ENCODE measurements around the gene BEAN1. TPM values are rescaled to one million over a fixed set of nuclear protein-coding genes. Genes with fewer than 3 reads are reported as not detected.

Gene BEAN1
- total RNA-seq, 2 donors from 2014 or later: 0.42 to 0.48 TPM

DNA sequence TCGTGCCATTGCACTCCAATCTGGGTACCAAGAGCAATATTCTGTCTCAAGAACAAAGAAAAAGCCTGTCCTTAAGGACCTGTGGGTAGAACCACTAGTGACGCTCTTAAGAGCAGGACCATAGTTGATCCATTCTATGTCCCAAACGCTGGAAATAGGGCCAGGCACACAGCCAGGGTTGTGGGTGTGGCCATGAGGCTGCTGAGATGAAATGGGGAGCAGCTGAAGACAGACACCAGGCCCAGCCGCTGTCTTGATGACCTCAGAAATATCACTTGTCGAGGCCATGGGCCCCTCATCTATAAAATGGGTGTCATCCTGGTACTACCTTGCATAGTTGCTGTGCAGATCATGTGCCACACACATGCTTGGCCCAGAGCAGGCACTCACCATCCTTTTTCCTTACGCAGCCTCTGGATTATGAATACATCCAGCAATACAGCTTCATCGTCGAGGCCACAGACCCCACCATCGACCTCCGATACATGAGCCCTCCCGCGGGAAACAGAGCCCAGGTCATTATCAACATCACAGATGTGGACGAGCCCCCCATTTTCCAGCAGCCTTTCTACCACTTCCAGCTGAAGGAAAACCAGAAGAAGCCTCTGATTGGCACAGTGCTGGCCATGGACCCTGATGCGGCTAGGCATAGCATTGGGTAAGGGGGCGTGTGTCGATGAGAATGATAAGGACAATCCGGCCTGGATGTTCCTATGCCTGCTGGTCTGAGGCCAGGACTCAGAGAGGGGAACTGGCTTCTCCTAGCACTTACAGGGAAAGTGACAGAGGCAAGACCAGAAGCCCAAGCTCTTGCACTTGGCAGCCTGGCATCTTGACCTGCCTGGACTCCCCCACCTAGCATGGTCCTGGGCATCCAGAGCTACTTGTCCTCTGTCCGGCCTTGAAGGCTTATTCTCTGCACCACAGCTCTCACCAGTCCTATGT, 35.1 kb upstream of the BEAN1 start:
- intact Hi-C loops (cut with DNase I): no loop called here
- DNase-seq (ENCODE audit: low spot score): no peak

DNA sequence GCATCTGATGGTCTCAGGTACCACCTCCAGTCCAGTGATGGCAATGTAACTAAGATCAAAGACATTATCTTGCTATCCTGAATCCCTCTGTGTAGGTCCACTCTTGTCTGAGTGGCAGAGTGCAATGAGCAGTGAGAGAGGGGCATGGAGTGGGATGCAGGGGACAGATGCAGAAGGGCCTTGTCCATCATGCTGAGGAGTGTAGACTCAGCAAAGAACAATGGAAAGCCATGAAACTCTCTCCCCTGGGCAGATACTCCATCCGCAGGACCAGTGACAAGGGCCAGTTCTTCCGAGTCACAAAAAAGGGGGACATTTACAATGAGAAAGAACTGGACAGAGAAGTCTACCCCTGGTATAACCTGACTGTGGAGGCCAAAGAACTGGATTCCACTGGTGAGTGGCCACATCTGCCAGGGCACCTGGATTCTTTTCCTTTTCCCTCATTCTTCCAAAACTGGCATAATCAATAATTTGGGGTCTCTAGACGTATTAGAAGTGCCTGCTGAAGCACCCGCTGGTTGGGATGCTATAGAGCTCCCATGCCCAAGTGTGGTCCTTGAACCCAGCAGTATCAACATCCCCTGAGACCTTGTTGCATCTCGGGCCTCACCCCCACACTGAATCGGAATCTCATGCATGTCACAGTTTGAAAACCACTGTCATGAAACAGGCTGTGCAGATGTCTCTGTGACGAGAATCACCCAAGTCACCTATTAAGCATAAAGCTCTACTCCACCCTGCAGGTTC, 31.1 kb upstream of the BEAN1 start:
- intact Hi-C loops (cut with DNase I): no loop called here
- no peak for DNase-seq (ENCODE audit: low spot score)

DNA sequence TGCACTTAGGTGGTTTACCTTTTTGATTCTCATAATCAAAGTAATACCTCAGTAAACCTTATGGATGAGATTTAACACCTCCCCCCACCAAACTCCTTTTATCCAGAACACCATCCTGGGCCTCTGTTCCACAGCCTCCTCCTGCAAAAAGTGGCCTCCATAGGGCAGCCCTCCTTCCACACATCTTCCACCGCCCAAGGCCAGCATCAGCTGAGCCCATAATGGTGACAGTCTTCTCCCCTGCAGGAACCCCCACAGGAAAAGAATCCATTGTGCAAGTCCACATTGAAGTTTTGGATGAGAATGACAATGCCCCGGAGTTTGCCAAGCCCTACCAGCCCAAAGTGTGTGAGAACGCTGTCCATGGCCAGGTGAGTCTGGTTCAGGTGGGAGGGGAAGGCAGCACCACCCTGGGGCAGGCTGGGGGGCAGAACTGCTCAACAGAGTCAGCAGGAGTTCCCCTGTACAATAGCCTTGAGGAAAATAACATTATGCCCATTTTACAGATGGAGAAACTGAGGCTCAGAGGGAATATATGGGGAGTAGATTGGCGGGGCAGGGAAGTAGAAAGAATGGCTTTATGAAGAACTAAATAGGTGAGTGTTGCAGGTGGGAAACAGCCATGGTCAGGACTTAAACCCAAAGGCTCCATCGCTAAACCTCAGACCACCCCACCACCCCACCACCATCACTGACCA, 29.2 kb upstream of the BEAN1 start:
- intact Hi-C loops (cut with DNase I): no loop called here
- DNase-seq (ENCODE audit: low spot score): no peak

DNA sequence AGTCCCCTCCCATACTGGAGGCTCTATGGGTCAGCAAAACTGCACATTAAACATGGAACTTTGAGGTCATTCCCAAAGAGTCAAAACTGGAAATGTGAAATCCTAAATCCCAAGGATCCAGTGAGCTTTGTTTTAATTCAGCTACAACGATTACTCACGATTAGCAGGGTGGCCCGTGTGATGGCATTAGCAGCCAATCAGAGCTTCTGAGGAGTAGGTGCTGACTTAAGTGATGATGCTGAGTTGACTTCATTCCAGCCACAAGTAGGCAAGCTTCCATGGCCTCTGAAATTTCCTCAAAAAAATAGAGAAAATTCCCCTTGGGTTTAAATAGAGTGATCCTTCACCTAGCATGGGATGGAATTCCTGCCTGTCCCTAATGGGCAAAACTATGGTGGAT, 28.1 kb upstream of the BEAN1 start:
- intact Hi-C loops (cut with DNase I): no loop called here

DNA sequence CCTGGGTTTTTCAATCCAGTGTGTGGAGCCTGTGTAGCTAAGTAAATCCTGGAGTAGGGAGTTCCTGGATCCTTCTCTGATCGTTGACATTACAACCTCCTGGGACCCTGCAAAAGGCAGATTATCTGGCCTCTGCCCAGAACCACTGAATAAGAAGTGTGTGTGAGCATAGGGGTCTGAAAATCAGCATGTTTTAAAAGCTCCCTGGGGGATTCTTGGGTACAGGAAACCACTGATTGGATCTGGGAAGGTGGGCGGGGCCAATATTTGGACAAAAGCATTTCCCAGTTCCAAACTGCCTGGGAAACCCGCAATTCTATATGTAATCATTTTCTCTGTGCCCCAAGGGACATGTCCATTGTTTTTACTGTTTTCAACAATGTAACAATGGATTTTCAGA, 27.2 kb upstream of the BEAN1 start:
- intact Hi-C loops (cut with DNase I): no loop called here
- no peak for DNase-seq (ENCODE audit: low spot score)

More for the DNA sequence above, 28.1 kb upstream of the BEAN1 start:
- DNase-seq (ENCODE audit: low spot score): no peak

DNA sequence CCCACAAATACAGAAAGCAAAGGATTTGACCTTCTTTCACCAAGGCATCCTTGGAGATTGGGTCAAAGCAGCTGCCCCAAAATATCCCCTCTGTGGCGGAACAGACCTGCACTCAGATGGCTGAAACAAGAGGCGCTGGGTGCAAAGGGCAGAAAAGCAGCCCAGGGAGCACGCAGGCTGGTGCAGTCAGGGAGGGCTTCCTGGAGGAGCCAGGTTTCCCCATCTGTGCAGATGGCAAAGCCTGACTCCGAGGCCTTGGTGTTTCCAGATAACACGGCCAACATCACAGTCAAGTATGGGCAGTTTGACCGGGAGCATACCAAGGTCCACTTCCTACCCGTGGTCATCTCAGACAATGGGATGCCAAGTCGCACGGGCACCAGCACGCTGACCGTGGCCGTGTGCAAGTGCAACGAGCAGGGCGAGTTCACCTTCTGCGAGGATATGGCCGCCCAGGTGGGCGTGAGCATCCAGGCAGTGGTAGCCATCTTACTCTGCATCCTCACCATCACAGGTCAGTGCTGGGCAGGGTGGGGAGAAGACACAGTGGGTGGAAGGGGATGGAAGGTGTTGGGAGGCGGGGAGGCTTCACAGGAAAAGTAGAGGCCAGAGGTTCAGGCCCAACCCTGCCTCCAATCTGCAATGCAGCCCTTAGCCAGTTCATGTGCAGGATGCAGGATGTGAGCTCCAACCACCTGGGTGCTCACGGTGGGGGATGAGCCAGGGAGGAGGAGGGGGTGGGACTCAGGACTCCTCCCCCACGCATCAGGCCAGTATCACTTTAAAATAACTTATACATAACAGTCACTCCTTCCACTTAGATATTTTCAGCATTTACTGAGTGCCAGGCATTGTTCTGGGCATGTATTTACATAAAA, 26.4 kb upstream of the BEAN1 start:
- no peak for DNase-seq (ENCODE audit: low spot score)
- intact Hi-C loops (cut with DNase I): no loop called here

DNA sequence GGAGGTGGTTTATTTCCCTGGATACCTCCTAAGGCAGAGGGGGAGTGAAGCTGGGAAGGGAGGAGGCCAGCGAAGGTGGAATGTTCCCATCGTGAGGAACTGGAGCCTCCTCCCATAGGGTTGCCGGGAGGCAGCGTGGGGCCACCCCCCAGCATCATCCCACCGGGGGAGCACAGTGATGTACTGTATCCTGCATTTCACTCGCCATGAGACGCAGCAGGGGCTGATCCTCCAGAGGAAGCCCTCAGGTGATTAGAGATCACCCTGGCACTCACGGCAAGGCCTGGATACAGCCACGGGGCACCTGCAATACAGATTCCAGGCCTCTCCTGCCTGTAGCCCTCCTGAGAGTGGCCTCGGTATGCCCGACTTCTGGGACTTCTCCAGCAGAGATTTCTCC, 25.5 kb upstream of the BEAN1 start:
- no peak for DNase-seq (ENCODE audit: low spot score)
- intact Hi-C loops (cut with DNase I): no loop called here

DNA sequence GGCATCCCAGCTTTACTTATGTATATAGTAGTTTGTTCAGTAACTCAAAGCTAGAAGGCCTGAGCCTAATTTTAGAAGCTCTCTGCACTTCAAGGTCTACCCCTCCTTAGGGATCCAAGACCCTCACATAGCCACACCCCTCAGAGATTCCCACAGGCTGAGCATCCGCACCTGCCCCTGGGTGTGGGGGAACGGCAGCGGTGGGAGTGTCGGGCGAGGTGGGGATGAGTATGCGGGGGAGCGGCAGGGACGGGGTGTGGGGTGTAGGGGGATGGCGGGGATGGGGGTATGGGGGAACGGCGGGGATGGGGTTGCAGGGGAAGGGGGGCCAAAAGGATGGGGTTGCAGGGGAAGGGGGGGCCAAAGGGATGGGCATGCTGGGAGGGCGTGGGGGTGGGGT, 24.9 kb upstream of the BEAN1 start:
- no peak for DNase-seq (ENCODE audit: low spot score)
- intact Hi-C loops (cut with DNase I): no loop called here

DNA sequence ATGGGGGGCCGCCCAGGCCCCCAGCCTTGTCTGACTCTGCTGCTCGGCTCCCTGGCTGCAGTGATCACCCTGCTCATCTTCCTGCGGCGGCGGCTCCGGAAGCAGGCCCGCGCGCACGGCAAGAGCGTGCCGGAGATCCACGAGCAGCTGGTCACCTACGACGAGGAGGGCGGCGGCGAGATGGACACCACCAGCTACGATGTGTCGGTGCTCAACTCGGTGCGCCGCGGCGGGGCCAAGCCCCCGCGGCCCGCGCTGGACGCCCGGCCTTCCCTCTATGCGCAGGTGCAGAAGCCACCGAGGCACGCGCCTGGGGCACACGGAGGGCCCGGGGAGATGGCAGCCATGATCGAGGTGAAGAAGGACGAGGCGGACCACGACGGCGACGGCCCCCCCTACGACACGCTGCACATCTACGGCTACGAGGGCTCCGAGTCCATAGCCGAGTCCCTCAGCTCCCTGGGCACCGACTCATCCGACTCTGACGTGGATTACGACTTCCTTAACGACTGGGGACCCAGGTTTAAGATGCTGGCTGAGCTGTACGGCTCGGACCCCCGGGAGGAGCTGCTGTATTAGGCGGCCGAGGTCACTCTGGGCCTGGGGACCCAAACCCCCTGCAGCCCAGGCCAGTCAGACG, 24.4 kb upstream of the BEAN1 start:
- intact Hi-C loops (cut with DNase I): no loop called here
- no peak for DNase-seq (ENCODE audit: low spot score)

DNA sequence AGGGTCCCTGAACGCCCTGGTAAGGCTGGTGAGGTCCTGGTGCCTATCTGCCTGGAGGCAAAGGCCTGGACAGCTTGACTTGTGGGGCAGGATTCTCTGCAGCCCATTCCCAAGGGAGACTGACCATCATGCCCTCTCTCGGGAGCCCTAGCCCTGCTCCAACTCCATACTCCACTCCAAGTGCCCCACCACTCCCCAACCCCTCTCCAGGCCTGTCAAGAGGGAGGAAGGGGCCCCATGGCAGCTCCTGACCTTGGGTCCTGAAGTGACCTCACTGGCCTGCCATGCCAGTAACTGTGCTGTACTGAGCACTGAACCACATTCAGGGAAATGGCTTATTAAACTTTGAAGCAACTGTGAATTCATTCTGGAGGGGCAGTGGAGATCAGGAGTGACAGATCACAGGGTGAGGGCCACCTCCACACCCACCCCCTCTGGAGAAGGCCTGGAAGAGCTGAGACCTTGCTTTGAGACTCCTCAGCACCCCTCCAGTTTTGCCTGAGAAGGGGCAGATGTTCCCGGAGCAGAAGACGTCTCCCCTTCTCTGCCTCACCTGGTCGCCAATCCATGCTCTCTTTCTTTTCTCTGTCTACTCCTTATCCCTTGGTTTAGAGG, 23.5 kb upstream of the BEAN1 start:
- intact Hi-C loops (cut with DNase I): no loop called here
- DNase-seq (ENCODE audit: low spot score): no peak

DNA sequence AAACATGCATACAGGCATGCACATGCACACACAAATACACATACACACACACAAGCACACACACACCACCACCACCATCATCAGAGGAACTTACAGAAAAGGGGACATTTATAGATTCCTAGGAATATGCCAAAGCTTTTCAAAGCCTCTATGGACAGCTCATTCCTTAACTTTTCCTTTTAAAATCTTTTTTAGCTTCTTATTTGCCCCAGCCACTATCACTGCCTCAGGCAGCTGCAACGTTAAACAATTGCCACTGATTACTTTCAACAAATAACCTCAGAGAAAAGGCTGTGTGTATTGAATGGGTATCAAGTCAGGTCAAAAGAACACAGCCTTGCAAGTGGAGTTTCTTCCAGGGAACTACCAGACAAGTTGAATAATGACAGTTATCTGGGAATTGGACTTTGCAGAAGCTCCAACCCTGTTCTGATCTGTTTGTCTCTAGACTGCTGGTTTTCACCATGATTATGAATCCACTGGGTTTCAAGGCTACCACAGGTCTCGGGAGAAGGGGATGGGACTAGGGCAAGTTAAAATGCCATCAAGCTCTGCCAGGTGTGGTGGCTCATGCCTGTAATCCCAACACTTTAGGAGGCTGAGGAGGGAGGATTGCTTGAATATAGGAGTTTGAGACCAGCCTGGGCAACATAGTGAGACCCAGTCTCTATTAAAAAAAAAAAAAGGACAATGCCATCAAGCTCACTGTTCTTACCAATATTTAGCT, 21.9 kb upstream of the BEAN1 start:
- DNase-seq (ENCODE audit: low spot score): no peak
- intact Hi-C loops (cut with DNase I): loop anchor here in 1 of 2 donors (5.0 kb wide), 2 partner anchors 77 to 202 kb away; no protein-coding TSS in a partner anchor

DNA sequence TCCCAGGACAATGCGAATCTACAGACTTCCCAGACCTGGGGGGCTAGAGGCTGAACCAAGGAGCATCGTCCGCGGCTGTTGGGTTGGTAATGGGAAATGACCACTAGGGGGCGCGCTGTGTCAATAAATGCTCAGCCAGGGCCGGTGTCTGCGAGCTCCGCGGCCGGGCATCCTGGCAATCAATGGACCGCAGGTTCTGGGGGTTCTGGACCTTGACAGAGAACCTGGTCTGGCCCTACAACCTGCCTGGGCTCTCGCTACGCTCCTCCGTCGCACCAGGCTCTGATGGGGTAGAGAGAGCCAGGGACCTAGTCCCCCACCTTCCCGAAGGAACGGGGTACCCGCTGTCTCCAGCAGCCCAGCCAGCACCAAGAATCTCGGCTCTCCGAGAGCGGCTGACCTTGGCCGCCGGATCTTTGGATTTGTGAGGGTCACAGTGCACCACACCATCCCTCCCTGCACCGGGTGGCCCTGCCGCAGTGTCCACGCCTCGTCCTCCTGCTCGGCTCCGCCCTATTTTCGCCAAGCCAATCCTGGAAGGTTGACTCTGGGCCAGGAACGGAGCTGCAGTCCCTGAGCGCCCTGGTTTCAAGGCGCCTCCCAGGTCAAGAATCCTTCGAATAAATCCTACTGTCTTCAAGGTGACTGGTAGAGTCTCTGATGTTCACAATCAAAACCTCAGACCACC, 20.4 kb upstream of the BEAN1 start:
- peak; percentile 96 for DNase-seq (ENCODE audit: low spot score)
- intact Hi-C loops (cut with DNase I): loop anchor here in 1 of 2 donors (5.0 kb wide), 2 partner anchors 76 to 201 kb away; no protein-coding TSS in a partner anchor

DNA sequence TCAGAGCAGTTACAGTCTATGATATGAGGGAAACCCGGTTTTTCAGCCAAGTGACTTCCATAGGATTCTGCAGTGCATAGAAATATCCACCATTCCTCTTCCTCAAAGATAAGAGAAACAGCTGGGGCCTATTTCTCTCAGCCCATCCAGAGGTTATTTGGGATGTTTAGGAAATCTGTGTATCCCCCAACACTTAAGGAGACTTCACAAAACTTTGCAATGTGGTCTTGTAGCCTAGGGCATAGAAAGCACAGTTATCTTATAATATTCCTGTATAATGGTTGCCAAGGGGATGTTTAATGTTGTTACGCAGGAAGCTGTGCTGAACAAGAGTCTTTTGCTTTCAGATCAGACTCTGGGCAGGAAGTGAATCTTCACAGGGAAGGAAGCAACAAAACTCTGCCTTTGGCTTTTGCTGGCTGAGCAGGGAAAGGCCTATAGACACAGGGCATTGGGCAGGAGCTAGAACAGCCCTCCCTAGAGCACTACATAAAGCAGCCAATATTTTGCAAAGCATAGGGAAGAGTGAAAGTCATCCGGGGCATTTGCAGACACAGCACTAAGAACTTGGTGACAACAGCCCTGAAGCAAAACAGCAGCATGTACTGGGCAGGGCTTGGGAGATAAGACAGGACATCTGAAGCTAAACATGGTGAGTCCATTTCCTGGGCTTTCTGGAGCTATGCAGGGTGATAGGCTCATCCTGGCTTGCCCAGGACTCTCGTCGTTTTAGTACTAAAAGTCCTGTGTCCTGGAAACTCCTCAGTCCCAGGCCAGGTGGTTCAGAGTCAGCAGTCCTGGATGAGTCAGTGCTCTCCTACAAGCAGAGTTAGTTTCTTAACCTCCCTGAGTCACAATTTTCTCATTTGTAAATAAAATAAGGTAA, 18.7 kb upstream of the BEAN1 start:
- DNase-seq (ENCODE audit: low spot score): no peak
- intact Hi-C loops (cut with DNase I): loop anchor here in 1 of 2 donors (5.0 kb wide), 2 partner anchors 74 to 199 kb away; no protein-coding TSS in a partner anchor

DNA sequence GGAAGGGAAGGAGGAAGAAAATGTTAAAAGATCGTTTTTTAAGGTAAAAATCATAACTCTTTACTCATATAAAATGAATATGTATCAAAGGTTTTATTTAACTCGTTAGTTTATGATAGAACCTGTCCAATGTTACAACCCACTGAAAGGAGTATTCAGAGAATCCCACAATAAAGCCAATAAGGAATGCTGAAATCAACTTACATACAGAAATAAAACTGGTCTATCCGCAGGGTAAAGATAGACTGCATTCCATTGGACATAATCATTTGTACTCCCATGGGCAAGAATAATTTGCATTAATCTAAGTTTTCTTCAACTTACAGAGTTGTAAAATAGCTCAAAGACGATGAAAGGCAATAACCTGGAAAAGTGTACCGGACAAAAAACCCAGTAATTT, 17.9 kb upstream of the BEAN1 start:
- intact Hi-C loops (cut with DNase I): loop anchor here in 1 of 2 donors (5.0 kb wide), 2 partner anchors 73 to 198 kb away; no protein-coding TSS in a partner anchor
- no peak for DNase-seq (ENCODE audit: low spot score)

DNA sequence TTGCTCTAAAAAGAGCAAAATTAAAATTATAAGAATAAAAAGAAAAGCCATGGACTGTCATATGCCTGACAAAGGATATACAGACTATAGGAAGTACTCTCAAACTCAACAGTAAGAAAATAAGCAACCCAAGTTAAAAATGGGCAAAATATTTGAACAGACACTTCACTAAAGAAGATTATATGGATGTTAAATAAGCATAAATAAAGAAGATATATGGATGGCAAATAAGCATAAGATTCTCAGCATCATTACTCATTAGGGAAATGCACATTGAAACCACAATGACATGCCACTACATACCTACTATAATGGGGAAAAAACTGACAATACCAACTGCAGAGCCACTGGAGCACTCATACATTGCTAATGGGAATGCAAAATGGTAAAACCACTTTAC, 14.9 kb upstream of the BEAN1 start:
- intact Hi-C loops (cut with DNase I): loop anchor here in 1 of 2 donors (10.0 kb wide), 1 partner anchor 57 kb away; no protein-coding TSS in a partner anchor
- DNase-seq (ENCODE audit: low spot score): no peak

Measured in posterior vena cava (tissue), 2 donors.